HepG2 (cell line): ENCODE measurements around the gene RXFP1. TPM values are rescaled to one million over a fixed set of nuclear protein-coding genes. Genes with fewer than 3 reads are reported as not detected.

Experiments used
- FOXA3 ChIP-seq: IDR thresholded peaks from 2 replicates; pipeline ENCODE4 v1.6.1; 2016; ENCODE audit warnings: missing genetic modification reagents, missing compliant biosample characterization
- HNRNPK ChIP-seq: fragments of 200-400 bp; formaldehyde crosslinking; IDR thresholded peaks from 2 replicates; pipeline ENCODE4 v1.6.1; 2018; ENCODE audit warnings: low read length, low read depth, moderate library complexity, mild to moderate bottlenecking; ENCODE audit not compliant: poor library complexity, severe bottlenecking
- KDM5A ChIP-seq: fragments of 200-600 bp; sonication (generic); IDR thresholded peaks from 2 replicates; pipeline ENCODE4 v1.7.0; 2018; ENCODE audit warnings: antibody characterized with exemption, mild to moderate bottlenecking, low read length, borderline replicate concordance
- KMT2A ChIP-seq: sonication (generic); formaldehyde crosslinking; IDR thresholded peaks from 2 replicates; pipeline ENCODE4 v1.4.0; 2020; ENCODE audit warnings: missing genetic modification reagents
- MEF2D ChIP-seq: sonication (generic); formaldehyde crosslinking; IDR thresholded peaks from 2 replicates; pipeline ENCODE4 v1.5.1; 2020; ENCODE audit warnings: mild to moderate bottlenecking, missing genetic modification reagents
- NFATC3 ChIP-seq: sonication (generic); formaldehyde crosslinking; IDR thresholded peaks from 2 replicates; pipeline ENCODE4 v1.5.1; 2020; ENCODE audit warnings: mild to moderate bottlenecking, missing genetic modification reagents
- PBX2 ChIP-seq: IDR thresholded peaks from 2 replicates; pipeline ENCODE4 v1.6.1; 2016; ENCODE audit warnings: control low read depth
- ZBTB1 ChIP-seq: sonication (generic); formaldehyde crosslinking; IDR thresholded peaks from 2 replicates; pipeline ENCODE4 v1.4.0; 2020; ENCODE audit warnings: missing genetic modification reagents, borderline replicate concordance
- ZBTB25 ChIP-seq: IDR thresholded peaks from 2 replicates; pipeline ENCODE4 v1.6.1; 2018; ENCODE audit warnings: missing genetic modification reagents
- ZNF225 ChIP-seq: sonication (generic); formaldehyde crosslinking; IDR thresholded peaks from 2 replicates; pipeline ENCODE4 v1.4.0; 2020; ENCODE audit warnings: mild to moderate bottlenecking, missing genetic modification reagents
- ZNF3 ChIP-seq: IDR thresholded peaks from 2 replicates; pipeline ENCODE4 v1.7.0; 2017; ENCODE audit warnings: inconsistent platforms
- ZNF598 ChIP-seq: sonication (generic); formaldehyde crosslinking; IDR thresholded peaks from 2 replicates; pipeline ENCODE4 v1.5.1; 2020; ENCODE audit warnings: mild to moderate bottlenecking, missing genetic modification reagents, borderline replicate concordance
- ZNF770 ChIP-seq: sonication (generic); formaldehyde crosslinking; IDR thresholded peaks from 2 replicates; pipeline ENCODE4 v1.5.0; 2020; ENCODE audit warnings: mild to moderate bottlenecking, missing genetic modification reagents
- polyA plus RNA-seq, 8 experiments: library from polyadenylated mRNA; depleted of rRNA in 3 of 8; stranded (reverse) in 7 of 8; unstranded in 1 of 8; fragments of >200 nt; fragmentation: Illumina TruSeq in 4 of 8; extraction: Trizol in 4 of 8; gene quantifications; 2 replicates each; pipeline versions ENCODE4 v1.2.1 to v1.2.3, GENCODE V29; 2011 to 2016; ENCODE audit warnings: low read depth in 4 of 8, missing spikeins in 1 of 8, mixed read lengths in 1 of 8; ENCODE audit not compliant: insufficient read depth in 1 of 8
- total RNA-seq, 5 experiments: library from RNA; depleted of rRNA; stranded (reverse); fragments of >200 nt; fragmentation: Illumina TruSeq; extraction: Trizol; gene quantifications; 2 replicates each; pipeline ENCODE4 v1.2.3, GENCODE V29; 2016; ENCODE audit warnings: low read depth in 1 of 5
- TF ChIP-seq, protein P1 (sequence below), 2 experiments: fragments of 450-650 bp in 1 of 2; sonication (generic) in 1 of 2; formaldehyde crosslinking in 1 of 2; IDR thresholded peaks; 2 replicates each; pipeline versions ENCODE4 v1.6.1 to v1.8.0; 2016 to 2022; ENCODE audit warnings: antibody characterized with exemption in 1 of 2, mild to moderate bottlenecking in 1 of 2, missing genetic modification reagents in 1 of 2

The RXFP1 gene
- total and polyA plus RNA-seq, 2 of the 13 experiments (the other 11 are each of a cell fraction or from before 2014, with no cell fraction given): not detected

DNA sequence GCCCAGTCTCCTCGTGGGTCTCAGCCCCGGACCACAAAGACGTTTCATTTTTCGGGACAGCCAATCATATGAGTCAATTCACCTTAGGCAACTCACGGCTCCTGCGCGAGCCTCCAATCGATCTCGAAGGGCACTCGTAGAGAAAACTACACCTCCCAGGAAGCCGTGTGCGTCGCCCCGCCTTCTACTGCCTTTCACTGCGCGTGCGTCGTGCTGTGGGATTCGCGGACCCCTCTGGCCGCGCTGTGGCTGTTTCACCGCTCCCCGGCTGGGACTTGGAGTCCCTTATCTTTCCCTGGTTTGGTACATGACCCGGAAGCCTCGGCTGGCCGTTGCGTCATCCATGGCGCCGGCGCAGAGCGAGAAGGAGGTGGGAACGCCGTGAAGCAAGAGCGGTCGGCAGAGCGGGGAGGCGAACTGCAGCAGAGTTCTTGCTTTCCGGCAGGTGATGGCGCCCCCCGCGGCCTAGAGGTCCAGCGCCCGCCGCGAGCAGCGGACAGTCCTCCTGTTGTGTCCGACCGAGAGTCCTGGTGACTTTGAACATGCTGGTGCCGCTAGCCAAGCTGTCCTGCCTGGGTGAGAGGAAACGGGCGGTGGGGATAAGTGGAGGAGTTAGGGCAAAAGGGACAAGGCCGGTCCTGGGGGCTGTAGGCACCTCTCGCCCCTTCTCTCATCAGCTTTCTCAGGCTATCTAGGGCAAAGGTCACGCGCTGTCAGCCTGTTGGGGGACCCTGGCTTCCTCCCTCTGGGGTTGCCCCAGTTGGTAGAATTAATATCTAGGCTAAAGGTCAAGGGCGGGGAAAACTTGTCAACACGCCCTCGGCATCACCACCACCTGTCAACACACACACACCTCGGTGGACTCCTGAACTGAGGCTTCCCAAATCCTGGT lies 150.5 kb downstream of the RXFP1 start, which contains the start of gene ETFDH (continued):
- peak; percentile 82 for TF ChIP-seq KMT2A (CRISPR knock-in tag)
- no peak; the same call in 1 of the 2 replicates for TF ChIP-seq MEF2D
- TF ChIP-seq PBX2 (CRISPR knock-in tag): no peak
- TF ChIP-seq ZNF770 (CRISPR knock-in tag): peak; percentile 59; the same call in 1 of the 2 replicates
- peak; percentile 87; the same call in 1 of the 2 replicates for TF ChIP-seq ZBTB25 (CRISPR knock-in tag)
- TF ChIP-seq, protein P1, sequence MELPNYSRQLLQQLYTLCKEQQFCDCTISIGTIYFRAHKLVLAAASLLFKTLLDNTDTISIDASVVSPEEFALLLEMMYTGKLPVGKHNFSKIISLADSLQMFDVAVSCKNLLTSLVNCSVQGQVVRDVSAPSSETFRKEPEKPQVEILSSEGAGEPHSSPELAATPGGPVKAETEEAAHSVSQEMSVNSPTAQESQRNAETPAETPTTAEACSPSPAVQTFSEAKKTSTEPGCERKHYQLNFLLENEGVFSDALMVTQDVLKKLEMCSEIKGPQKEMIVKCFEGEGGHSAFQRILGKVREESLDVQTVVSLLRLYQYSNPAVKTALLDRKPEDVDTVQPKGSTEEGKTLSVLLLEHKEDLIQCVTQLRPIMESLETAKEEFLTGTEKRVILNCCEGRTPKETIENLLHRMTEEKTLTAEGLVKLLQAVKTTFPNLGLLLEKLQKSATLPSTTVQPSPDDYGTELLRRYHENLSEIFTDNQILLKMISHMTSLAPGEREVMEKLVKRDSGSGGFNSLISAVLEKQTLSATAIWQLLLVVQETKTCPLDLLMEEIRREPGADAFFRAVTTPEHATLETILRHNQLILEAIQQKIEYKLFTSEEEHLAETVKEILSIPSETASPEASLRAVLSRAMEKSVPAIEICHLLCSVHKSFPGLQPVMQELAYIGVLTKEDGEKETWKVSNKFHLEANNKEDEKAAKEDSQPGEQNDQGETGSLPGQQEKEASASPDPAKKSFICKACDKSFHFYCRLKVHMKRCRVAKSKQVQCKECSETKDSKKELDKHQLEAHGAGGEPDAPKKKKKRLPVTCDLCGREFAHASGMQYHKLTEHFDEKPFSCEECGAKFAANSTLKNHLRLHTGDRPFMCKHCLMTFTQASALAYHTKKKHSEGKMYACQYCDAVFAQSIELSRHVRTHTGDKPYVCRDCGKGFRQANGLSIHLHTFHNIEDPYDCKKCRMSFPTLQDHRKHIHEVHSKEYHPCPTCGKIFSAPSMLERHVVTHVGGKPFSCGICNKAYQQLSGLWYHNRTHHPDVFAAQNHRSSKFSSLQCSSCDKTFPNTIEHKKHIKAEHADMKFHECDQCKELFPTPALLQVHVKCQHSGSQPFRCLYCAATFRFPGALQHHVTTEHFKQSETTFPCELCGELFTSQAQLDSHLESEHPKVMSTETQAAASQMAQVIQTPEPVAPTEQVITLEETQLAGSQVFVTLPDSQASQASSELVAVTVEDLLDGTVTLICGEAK (IDR thresholded peaks at IDR 0.05): no peak
- TF ChIP-seq, protein P1 (CRISPR knock-in tag; IDR thresholded peaks at IDR 0.05): no peak; the same call in 1 of the 2 replicates
- no peak for TF ChIP-seq HNRNPK
- no peak for TF ChIP-seq NFATC3 (CRISPR knock-in tag)
- no peak; the same call in 1 of the 2 replicates for TF ChIP-seq KDM5A
- peak; percentile 15; the same call in 1 of the 2 replicates for TF ChIP-seq ZNF598
- peak; percentile 72 for TF ChIP-seq FOXA3 (CRISPR knock-in tag)
- no peak for TF ChIP-seq ZBTB1 (CRISPR knock-in tag)
- TF ChIP-seq ZNF225 (CRISPR knock-in tag): no peak; the same call in none of the 2 replicates
- TF ChIP-seq ZNF3 (CRISPR knock-in tag): peak; percentile 55; the same call in 1 of the 2 replicates
